ENCODE results near the gene TLCD3B.

GRCh38 chr16:29990883-29991570, 40.0 kb downstream of the TLCD3B start:
- TF ChIP-seq CTCF (conservative IDR thresholded peaks at IDR 0.05; ENCODE audit: low read depth, low read length) = no peak
- no peak for TF ChIP-seq RCOR1 (IDR thresholded peaks at IDR 0.05; ENCODE audit: insufficient replicate concordance, low read length)
- TF ChIP-seq USF2 (IDR thresholded peaks at IDR 0.05; ENCODE audit: low read depth, low read length) = no peak
- TF ChIP-seq RFX5 (IDR thresholded peaks at IDR 0.05; ENCODE audit: low read depth, low read length) = no peak
- TF ChIP-seq POLR2A (IDR thresholded peaks at IDR 0.05; ENCODE audit: low read depth, low read length) = no peak
- TF ChIP-seq SMC3 (IDR thresholded peaks at IDR 0.05; ENCODE audit: low read depth, low read length) = no peak
- TF ChIP-seq CHD1 (IDR thresholded peaks at IDR 0.05; ENCODE audit: low read depth, low read length) = no peak
- TF ChIP-seq MAZ (IDR thresholded peaks at IDR 0.05; ENCODE audit: borderline replicate concordance, low read depth, low read length) = no peak
- no peak for TF ChIP-seq MXI1 (IDR thresholded peaks at IDR 0.05; ENCODE audit: borderline replicate concordance, low read depth, low read length)
